Tibial nerve (tissue), 3 donors: ENCODE measurements around the gene CYS1.

Source experiments
- POLR2A ChIP-seq, 2 donors: fragments of 450-650 bp; IDR thresholded peaks; one replicate each; pipeline ENCODE4 v1.6.1; 2017; ENCODE audit warnings: antibody characterized with exemption in 2 of 2, mild to moderate bottlenecking in 2 of 2, moderate library complexity in 2 of 2
- TF ChIP-seq, protein P1 (sequence below), 5 experiments: fragments of 200-600 bp in 3 of 5; fragments of 450-650 bp in 2 of 5; sonication (generic) in 3 of 5; IDR thresholded peaks; one replicate each; pipeline ENCODE4 v1.5.1; 2016 to 2019; ENCODE audit warnings: antibody characterized with exemption in 5 of 5, mild to moderate bottlenecking in 3 of 5, moderate library complexity in 2 of 5

DNA sequence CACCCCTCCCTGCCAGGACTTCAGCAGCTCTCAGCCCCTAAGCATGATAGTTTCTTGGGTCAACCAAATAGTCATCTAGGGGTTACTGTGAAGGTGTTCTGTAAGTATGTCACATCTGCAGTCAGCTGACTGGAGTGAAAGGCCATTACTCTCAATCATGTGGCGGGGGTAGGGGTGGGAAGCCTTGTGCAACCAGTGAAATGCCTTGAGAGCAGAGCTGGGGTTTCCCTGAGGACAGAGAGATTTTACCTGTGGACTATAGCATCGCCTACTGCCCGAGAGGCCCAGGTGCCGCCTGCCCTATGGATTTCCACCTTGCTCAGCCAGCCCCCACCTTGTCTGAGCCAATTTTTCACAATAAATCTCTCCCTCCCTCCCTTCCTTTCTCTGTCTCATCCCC, 57.8 kb downstream of the CYS1 start:
- TF ChIP-seq, protein P1, sequence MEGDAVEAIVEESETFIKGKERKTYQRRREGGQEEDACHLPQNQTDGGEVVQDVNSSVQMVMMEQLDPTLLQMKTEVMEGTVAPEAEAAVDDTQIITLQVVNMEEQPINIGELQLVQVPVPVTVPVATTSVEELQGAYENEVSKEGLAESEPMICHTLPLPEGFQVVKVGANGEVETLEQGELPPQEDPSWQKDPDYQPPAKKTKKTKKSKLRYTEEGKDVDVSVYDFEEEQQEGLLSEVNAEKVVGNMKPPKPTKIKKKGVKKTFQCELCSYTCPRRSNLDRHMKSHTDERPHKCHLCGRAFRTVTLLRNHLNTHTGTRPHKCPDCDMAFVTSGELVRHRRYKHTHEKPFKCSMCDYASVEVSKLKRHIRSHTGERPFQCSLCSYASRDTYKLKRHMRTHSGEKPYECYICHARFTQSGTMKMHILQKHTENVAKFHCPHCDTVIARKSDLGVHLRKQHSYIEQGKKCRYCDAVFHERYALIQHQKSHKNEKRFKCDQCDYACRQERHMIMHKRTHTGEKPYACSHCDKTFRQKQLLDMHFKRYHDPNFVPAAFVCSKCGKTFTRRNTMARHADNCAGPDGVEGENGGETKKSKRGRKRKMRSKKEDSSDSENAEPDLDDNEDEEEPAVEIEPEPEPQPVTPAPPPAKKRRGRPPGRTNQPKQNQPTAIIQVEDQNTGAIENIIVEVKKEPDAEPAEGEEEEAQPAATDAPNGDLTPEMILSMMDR (IDR thresholded peaks at IDR 0.05): no peak
- no peak for TF ChIP-seq POLR2A (IDR thresholded peaks at IDR 0.05)
